Sigmoid colon (tissue), 7 donors: ENCODE data around the gene UBE2D3. TPM values are rescaled to one million over a fixed set of nuclear protein-coding genes. Genes with fewer than 3 reads are reported as not detected.

Experiments
- DNase-seq: peaks from one replicate; pipeline ENCODE4 v3.0.0-alpha.2; 2019
- H3K27ac ChIP-seq, 4 donors: fragments of 200-600 bp; sonication (generic); one replicate each; pipeline ENCODE4 v1.5.1; 2016 to 2019; ENCODE audit warnings: mild to moderate bottlenecking in 1 of 4
- H3K27me3 ChIP-seq, 3 donors: fragments of 200-600 bp; sonication (generic); one replicate each; pipeline ENCODE4 v1.5.1; 2019; ENCODE audit warnings: mild to moderate bottlenecking in 1 of 3
- H3K36me3 ChIP-seq, 4 donors: fragments of 200-600 bp; sonication (generic); one replicate each; pipeline ENCODE4 v1.5.1; 2016 to 2019
- H3K4me1 ChIP-seq, 4 donors: fragments of 200-600 bp; sonication (generic); one replicate each; pipeline ENCODE4 v1.5.1; 2017 to 2019
- H3K4me3 ChIP-seq, 4 donors: fragments of 200-600 bp; sonication (generic); one replicate each; pipeline ENCODE4 v1.5.1; 2017 to 2019; ENCODE audit warnings: mild to moderate bottlenecking in 2 of 4, moderate library complexity in 1 of 4
- H3K9me3 ChIP-seq, 4 donors: fragments of 200-600 bp in 3 of 4; sonication (generic) in 3 of 4; one replicate each; pipeline versions ENCODE4 v1.5.1 to v1.6.1; 2013 to 2019
- EP300 ChIP-seq, 4 donors: sonication (generic); formaldehyde crosslinking; IDR thresholded peaks; one replicate each; pipeline ENCODE4 v1.6.1; 2017; ENCODE audit warnings: antibody characterized with exemption in 4 of 4
- POLR2A ChIP-seq, 2 donors: fragments of 450-650 bp; IDR thresholded peaks; one replicate each; pipeline ENCODE4 v1.6.1; 2016; ENCODE audit warnings: antibody characterized with exemption in 2 of 2, mild to moderate bottlenecking in 2 of 2, moderate library complexity in 2 of 2
- POLR2AphosphoS5 ChIP-seq, 4 donors: sonication (generic); formaldehyde crosslinking; IDR thresholded peaks; one replicate each; pipeline ENCODE4 v1.6.1; 2017; ENCODE audit warnings: antibody characterized with exemption in 4 of 4
- WGBS, 2 donors: extraction: QIAGEN DNeasy Blood & Tissue Kit; methylation state at CpG; one replicate each; pipeline ENCODE4 v1.1.7; 2013; 5-methylcytosine and 5-hydroxymethylcytosine counted together
- intact Hi-C: fragments of 100-400 bp; cut with DNase I; formaldehyde crosslinking; loops from one replicate; pipeline ENCODE4 v1.15.1; 2023
- polyA plus RNA-seq, 3 donors: library from polyadenylated mRNA; stranded (reverse); fragments of 200-250 nt; gene quantifications; one replicate each; pipeline ENCODE4 v1.2.3, GENCODE V29; 2013
- total RNA-seq, 4 donors: library from RNA; depleted of rRNA; stranded (reverse); fragments of >200 nt; gene quantifications; one replicate each; pipeline ENCODE4 v1.1.0, GENCODE V29; 2016
- TF ChIP-seq, protein P1 (sequence below), 4 experiments: fragments of 450-650 bp in 3 of 4; fragments of 200-600 bp in 1 of 4; IDR thresholded peaks; one replicate each; pipeline ENCODE4 v1.5.1; 2016 to 2019; ENCODE audit warnings: antibody characterized with exemption in 4 of 4, mild to moderate bottlenecking in 3 of 4, moderate library complexity in 2 of 4
- donor health status: healthy with polysubstance abuse.
- donor health status: Bipolar disorder and iron deficiency.
- donor health status: healthy.

The UBE2D3 gene
- total and polyA plus RNA-seq, 7 donors = 206 to 404 (median 313) TPM

DNA sequence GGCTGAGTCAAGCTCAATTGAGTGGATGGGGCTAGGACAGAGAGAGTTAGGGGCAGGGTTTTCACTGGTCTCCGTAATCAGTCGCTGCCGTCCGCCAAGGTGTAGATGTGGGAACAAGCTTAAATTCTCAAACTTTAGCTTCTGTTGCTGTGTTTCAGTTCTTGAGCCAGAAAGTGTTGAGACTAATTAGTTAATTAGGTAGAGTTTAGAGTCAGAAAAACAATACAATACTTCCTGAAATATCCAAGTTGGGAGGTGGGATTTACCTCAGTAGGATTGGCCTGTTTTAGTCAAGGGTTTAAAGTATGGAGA, 1.1 kb upstream of the UBE2D3 start:
- Histone ChIP-seq H3K27ac (peak overlapping the region; percentile 99 to 100 (median 100)), H3K4me1 (peaks cover 4 to 29% (median 22%) of the 10 kb centered on the region in 4 donors), H3K36me3 (no peaks in the 10 kb centered on the region), H3K9me3 (no peaks in the 10 kb centered on the region), H3K27me3 (no peaks in the 10 kb centered on the region), H3K4me3 (peak overlapping the region; percentile 90 to 96 (median 93))
- WGBS, 2 donors = 0% methylated on average over 4 of the region's 4 CpGs
- no peak for DNase-seq
- TF ChIP-seq, protein P1, sequence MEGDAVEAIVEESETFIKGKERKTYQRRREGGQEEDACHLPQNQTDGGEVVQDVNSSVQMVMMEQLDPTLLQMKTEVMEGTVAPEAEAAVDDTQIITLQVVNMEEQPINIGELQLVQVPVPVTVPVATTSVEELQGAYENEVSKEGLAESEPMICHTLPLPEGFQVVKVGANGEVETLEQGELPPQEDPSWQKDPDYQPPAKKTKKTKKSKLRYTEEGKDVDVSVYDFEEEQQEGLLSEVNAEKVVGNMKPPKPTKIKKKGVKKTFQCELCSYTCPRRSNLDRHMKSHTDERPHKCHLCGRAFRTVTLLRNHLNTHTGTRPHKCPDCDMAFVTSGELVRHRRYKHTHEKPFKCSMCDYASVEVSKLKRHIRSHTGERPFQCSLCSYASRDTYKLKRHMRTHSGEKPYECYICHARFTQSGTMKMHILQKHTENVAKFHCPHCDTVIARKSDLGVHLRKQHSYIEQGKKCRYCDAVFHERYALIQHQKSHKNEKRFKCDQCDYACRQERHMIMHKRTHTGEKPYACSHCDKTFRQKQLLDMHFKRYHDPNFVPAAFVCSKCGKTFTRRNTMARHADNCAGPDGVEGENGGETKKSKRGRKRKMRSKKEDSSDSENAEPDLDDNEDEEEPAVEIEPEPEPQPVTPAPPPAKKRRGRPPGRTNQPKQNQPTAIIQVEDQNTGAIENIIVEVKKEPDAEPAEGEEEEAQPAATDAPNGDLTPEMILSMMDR (IDR thresholded peaks at IDR 0.05) = no peak
- TF ChIP-seq POLR2AphosphoS5 (IDR thresholded peaks at IDR 0.05) = no peak
- TF ChIP-seq EP300 (IDR thresholded peaks at IDR 0.05) = no peak
- no peak for TF ChIP-seq POLR2A (IDR thresholded peaks at IDR 0.05)
- intact Hi-C loops = loop anchor here (2.0 to 5.0 kb wide), 2 partner anchors 328 to 391 kb away; partner anchors contain the start of gene NFKB1

DNA sequence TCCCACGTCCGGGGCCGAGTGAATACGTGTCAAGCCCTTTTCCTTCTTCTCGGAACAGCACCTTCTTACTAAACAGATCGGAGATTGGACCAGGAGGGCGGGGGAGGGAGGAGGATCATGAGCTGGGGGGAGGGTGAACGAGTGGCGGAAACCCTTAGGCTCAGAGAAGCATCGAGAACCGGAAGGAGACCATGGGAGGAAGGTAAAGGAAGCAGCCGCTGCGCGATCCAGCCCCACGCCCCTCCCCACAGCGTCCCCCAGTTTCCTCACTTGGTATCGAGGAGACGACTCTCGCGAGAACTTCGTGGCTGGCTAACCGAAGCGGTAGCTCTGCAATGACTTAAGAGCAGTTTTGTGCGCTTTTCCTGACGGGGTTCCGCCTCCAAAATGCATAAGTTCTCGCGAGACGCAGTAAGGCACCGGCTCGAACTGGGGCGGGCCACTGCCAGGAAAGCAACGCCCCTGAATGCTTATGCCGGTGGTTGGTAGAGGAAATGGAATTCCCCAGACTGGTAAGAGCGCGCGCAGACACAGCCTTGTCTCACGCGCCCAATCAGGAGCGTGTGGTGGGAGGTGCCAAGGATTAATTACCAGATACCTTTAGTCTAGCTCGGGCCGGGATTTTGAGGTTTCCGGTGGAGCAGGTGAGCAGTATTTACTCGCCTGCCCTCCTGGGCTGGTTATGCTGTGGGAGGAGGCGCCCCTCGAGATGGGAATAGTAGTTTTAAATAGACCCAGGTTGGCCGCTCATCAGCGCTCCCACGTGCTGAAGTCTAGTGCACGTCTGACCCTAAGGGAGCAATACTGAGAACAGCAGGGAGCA, 534 bp upstream of the UBE2D3 start:
- H3K27ac ChIP-seq = peak overlapping the region; percentile 99 to 100 (median 100)
- 0 to 1% methylated on average over 50 of the region's 50 CpGs for WGBS, 2 donors
- peak; percentile 100 for DNase-seq
- H3K4me1 ChIP-seq = peaks cover 4 to 35% (median 28%) of the 10 kb centered on the region in 4 donors
- H3K36me3 ChIP-seq = no peaks in the 10 kb centered on the region
- intact Hi-C loops = loop anchor here (1.0 to 5.0 kb wide), 4 partner anchors 41 to 391 kb away; partner anchors contain the start of genes NFKB1 and SLC9B1
- TF ChIP-seq POLR2AphosphoS5 (IDR thresholded peaks at IDR 0.05) = peak in 3 of 4 donors; percentile 53 to 94 (median 59)
- peak in 1 of 2 donors; percentile 39 for TF ChIP-seq POLR2A (IDR thresholded peaks at IDR 0.05)
- TF ChIP-seq EP300 (IDR thresholded peaks at IDR 0.05) = peak in 2 of 4 donors; percentile 5 to 85
- TF ChIP-seq, protein P1 (IDR thresholded peaks at IDR 0.05) = no peak
- peak overlapping the region; percentile 90 to 96 (median 93) for H3K4me3 ChIP-seq
- no peaks in the 10 kb centered on the region for H3K27me3 ChIP-seq
- H3K9me3 ChIP-seq = no peaks in the 10 kb centered on the region

DNA sequence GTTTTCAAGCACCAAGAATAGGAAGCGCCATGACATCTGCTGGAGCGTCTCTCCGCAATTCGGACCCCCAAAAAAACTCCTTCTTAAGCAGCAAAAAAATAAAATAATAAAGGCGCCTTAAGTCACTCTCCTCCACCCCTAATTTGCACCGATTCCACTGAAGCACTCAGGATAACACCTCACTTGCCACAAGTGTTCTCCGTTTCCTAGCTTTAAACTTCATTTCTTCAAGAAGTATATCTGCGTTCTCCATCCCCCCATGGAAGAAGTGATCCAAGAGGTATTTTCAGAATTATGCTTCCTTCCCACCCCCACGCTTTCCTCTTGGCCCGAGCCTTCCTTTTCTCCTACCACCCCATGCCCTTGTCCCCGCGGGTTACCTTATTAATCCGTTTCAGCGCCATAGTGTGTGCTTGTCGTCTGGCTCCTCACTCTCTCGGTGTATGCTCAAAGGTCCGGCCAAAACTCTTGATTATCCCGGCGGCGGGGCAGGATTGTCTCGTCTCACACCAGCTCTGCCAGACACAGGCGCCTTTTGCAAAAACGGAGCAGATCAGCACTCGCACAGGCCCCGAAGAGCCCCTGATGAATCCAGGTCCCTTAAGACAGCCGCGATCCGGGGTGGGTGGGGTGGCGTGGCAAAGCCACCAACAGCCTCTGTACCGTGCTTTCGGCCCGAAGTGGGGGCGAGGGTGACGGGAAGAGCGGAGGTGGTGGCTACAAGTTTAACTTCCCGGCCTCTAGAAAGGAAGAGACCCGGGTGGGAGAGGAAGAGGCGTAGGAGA, 1.1 kb downstream of the UBE2D3 start:
- DNase-seq = no peak
- 1% methylated on average over 38 of the region's 38 CpGs for WGBS, 2 donors
- Histone ChIP-seq H3K27ac (peak overlapping the region; percentile 99 to 100 (median 100)), H3K4me1 (peaks cover 4 to 50% (median 43%) of the 10 kb centered on the region in 4 donors), H3K4me3 (peak overlapping the region; percentile 90 to 96 (median 93)), H3K27me3 (no peaks in the 10 kb centered on the region), H3K9me3 (no peaks in the 10 kb centered on the region), H3K36me3 (no peaks in the 10 kb centered on the region)
- intact Hi-C loops = loop anchor here (2.0 to 5.0 kb wide), 2 partner anchors 193 to 389 kb away; partner anchors contain the start of gene SLC9B1
- no peak for TF ChIP-seq EP300 (IDR thresholded peaks at IDR 0.05)
- TF ChIP-seq, protein P1 (IDR thresholded peaks at IDR 0.05) = no peak
- TF ChIP-seq POLR2A (IDR thresholded peaks at IDR 0.05) = no peak
- TF ChIP-seq POLR2AphosphoS5 (IDR thresholded peaks at IDR 0.05) = peak in 2 of 4 donors; percentile 6 to 37

DNA sequence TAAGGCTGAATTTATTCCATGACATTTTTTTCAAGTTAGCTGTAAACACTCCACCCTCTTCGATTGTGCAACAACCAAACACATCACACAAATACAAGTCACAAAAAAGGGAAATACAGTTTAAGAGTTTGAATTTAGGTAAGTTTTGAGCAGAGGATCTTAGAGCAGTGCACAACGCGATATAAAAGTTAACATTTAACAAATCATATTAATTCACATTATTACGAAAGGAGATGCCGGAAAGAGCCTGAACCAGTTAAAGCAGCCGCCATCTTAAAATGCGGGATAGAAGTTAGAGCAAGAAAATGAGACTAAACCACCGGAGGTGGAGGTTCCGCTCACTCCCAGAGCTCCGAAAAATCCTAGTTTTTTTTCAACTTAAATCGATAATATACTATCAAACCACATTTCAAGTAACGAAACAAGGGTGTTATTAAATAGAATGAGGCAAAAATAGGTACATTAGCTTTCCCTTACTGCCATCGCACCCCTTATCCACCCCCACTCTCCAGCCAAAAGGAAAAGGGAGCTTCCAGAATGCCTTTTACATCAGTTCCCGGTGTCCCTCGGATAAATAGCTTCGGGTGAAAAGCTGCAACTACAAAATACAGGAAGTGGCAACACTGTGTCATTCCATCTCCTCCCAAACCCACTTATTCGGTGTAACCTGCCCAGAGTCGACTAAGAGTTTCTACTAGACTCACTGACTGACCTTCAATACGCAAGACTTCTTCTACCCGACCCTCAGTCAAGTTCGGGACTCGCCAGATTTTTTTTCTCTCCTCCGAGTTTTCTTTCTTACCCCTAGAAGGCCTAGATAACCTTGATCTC, 1.9 kb downstream of the UBE2D3 start:
- WGBS, 2 donors = 0% methylated on average over 23 of the region's 23 CpGs

More for the DNA sequence above, 1.9 kb downstream of the UBE2D3 start:
- H3K9me3 ChIP-seq = no peaks in the 10 kb centered on the region
- no peaks in the 10 kb centered on the region for H3K27me3 ChIP-seq
- H3K27ac ChIP-seq = peak overlapping the region; percentile 99 to 100 (median 100)
- peak; percentile 65 for DNase-seq
- peak overlapping the region; percentile 90 to 96 (median 93) for H3K4me3 ChIP-seq
- H3K4me1 ChIP-seq = peaks cover 4 to 58% (median 51%) of the 10 kb centered on the region in 4 donors
- intact Hi-C loops = loop anchor here (2.0 to 5.0 kb wide), 3 partner anchors 65 to 388 kb away; partner anchors contain the start of genes MANBA and SLC9B1
- no peaks in the 10 kb centered on the region for H3K36me3 ChIP-seq
- peak in 1 of 4 donors; percentile 18 for TF ChIP-seq EP300 (IDR thresholded peaks at IDR 0.05)
- TF ChIP-seq, protein P1 (IDR thresholded peaks at IDR 0.05) = no peak
- peak; percentile 19 to 48 for TF ChIP-seq POLR2A (IDR thresholded peaks at IDR 0.05)
- peak; percentile 47 to 79 (median 64) for TF ChIP-seq POLR2AphosphoS5 (IDR thresholded peaks at IDR 0.05)
